ENCODE results near the gene SNX32.
"Not testable (repeated sequence)": the region's sequence is repeated elsewhere in the genome, so short reads cannot be mapped to it uniquely, and the experiment has no call there.

The SNX32 gene

DNA sequence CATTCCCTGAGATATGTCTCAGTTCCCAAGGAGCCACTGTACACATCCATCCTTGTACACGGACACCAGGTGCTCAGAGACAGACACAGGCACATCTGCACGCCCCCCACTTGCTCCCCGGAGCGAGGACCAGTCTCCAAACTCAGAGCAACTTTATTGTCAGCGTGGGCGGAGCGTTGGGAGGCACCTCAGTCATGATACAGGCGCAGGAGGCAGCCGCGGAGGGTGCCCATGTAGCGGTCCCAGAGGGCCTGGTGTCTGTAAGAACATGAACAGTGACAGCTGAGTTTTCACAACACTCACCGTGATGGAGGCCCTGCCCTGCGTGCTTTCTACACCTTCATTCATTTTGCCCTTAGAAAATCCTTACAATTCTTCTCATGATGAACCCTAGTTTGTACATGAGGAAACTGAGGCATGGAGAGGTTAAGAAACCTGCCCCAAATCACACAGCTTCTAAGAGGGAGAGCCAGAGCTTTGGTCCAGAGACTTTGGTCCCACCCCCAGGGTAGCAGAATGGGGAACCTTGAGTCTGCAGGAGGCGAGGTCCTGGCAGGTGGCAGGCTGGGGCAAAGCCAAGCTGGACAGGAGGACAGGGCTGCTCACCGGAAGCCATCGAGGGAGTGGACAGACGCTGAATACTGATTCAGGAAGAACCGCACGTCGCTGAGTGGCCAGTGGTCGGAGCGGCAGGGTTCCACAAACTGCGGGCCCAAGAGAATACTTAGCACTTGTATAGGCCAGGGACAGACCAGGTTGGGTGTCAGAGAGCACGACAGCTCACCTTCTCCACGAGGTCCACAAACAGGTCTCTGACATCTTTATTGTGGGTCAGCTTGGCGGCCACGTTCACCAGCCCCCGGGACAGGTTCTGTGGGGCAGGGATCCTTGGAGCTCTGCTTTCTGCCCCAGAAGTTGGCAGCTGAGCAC is 50.3 kb downstream of the SNX32 start:
- DNase-seq (ENCODE audit: low spot score) = no peak

DNA sequence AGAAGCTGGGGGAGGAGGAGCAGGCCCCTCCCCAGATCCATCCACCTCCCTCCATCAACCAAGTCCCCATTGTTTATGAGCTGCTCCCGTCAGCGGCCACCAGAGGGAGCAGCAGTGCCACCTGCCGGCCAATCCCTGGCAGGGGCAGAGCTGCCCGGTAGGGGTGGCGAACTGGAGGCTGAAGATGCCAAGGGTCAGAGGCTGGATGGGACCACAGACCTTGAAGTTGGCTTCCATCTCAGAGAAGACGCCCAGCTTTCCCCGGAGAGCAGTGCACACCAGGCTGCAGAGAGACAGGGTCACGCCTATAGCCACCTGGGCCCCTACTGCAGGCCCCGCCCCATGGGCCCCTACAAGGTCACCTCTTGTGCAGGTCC is 50.9 kb downstream of the SNX32 start:
- peak; percentile 73 for DNase-seq (ENCODE audit: low spot score)

DNA sequence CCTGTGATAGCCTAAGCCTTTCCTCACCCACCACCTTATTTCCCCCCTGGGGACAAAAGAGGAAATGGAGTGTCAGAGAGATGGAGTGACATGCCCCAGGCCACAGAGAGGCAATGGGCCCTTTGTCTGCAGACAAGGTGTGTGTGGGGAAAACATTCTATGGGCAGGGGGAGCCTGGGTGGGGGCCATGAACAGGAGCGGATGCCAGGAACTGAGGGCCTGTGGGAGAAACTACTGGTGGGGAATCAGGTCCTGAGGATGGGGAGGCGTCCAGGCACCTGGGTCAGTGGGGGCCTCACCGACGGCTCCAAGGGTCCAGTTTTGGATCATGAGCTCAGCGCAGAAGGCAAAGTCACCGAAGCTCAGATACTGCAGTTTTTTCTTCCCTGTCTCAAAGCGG is 51.5 kb downstream of the SNX32 start:
- DNase-seq (ENCODE audit: low spot score) = no peak

DNA sequence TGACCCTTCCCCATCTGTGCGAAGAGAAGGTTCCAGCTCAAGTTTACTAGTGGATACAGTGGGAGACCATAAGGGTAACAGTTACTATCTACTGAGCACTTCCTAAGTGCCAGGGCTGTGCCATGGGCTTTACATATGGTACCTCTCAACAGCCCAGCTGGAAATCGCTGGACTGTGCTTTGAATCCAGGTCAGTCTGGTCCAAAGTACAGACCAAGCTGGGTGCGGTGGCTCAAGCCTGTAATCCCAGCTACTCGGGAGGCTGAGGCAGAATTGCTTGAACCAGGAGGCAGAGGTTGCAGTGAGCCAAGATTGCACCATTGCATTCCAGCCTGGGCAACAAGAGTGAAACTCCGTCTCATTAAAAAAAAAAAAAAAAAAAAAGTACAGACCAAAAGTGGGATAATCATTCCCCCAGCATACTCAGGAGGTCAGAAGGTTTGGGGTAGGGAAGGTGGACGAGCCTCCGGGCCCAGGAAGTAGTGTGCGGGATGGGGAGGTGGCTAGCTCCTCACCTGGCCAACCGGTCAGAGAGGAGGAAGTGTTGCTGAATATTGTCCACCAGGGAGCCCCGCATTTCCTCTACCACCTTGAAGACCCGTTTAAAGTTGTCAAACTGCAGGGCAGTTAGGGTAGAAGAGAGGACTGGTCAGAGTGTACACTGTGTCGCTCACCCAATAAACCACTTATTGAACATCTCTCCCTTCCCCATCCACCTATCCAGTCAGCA is 52.2 kb downstream of the SNX32 start:
- DNase-seq (ENCODE audit: low spot score) = no peak

DNA sequence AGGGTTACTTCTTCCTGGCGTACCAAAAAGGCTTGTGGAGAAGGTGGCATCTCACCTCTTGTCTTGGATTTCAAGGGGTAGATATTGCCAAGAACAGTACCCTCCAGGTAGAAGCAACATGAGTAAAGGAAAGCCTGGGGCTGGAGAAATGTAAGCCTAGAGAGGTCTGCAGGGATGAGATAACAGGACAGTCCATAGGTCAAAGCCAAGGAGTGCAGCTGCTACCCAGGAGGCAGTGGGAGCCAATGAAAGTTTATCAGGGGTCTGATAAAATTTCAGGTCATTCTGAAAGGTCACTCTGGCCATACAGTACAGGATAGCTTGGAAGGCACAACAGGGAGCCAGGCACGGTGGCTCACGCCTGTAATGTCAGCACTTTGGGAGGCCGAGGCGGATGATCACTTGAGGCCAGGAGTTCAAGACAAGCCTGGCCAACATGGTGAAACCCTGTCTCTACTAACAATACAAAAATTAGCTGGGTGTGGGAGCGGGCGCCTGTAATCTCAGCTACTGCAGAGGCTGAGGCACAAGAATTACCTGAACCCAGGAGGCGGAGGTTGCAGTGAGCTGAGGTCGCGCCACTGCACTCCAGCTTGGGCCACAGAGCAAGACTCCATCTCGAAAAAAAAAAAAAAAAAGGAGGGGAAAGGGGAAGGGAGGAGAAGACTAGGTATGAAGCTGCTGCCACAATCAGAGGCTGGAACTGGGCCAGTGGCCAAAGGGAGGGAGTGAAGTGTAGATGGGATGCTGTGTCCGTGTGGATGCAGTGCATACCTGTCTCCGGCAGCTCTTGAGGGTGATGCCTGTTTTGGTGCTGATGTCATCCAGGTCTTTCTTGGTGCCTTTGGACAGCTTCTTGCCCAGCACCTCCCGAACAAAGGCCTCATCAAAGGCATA is 53.3 kb downstream of the SNX32 start:
- no peak for DNase-seq (ENCODE audit: low spot score)

DNA sequence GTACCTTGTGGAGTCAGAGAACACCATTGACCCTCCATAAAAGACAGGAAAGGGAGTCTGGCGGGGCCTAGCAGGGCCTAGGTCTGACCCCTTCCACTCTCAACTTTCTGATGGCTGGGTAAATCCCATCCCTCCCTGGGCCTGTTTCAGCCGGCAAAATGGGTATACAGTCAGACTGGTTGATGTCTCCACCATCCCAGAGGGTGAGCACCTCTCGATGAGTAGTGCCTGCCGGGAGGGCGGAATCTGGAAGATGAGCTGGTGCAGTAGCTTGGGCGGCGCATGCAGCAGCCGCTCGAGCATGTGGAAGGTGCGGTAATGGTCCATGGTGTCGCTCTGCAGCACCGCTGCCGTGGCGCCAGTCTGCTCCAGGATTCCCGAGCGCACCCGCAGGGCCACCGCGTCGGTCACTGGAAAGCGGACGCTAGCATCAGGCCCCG is 54.0 kb downstream of the SNX32 start:
- no peak for DNase-seq (ENCODE audit: low spot score)

DNA sequence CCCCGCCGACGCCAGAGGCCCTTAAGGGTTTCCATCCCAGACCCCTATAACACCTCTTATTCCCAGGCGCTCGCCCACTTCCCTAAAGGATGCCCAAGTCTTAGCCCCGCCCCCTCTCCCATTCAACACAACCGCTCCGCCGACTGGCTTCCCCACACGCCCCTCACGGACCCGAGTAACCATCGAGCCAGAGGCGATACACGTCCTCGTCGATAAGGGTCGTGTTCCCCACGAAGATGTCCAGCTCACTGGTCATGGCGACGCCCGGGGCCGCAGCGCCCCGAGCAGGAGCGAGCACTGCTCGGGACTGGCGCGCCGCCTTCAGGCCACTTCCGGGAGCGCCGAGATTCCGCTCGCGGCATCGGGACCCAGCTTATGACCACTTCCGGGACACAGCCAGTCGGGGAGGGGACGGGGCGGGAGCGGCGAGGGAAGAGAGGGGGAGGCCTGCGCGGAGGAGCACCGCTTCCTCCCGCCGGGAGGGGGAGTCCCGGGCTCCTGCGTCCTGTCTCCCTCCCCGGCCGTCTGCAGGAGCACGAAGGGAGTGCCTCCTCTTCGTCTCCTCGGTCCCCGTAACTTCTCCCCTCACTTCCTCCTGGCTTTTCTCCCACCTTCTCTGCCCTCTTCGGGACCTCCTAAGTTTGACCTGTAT is 54.5 kb downstream of the SNX32 start, which contains the start of gene FIBP:
TSS of gene FIBP (minus strand) at position 309 of the 652 bp plus-strand sequence. CDS start at position 256, 53 bp downstream.
- DNase-seq (ENCODE audit: low spot score) = peak; percentile 95

DNA sequence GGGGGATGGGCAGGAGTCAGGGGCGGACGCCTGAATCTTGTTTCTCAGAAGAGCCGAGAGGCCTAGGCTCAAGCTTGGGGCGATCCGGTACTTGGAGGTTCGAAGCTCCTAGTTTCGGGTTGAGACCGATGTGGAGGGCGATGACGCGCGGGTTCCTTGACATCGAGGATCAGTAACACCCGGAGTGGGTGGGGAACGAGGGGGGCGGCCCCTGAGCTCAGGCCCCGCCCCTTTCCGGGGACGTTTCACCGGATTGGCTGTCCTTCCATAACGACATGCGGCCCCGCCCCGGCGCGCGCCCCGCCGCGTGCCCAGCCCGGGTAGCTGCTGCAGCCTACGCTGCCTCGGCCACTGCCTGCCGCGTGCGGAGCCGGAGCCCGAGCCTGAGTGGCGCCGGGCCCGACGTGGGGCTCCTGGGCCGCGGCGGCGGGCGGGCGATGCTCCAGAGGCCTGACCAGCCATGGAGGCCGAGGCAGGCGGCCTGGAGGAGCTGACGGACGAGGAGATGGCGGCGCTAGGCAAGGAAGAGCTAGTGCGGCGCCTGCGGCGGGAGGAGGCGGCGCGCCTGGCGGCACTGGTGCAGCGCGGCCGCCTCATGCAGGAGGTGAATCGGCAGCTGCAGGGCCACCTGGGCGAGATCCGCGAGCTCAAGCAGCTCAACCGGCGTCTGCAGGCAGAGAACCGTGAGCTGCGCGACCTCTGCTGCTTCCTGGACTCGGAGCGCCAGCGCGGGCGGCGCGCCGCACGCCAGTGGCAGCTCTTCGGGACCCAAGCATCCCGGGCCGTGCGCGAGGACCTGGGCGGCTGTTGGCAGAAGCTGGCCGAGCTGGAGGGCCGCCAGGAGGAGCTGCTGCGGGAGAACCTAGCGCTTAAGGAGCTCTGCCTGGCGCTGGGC is 56.8 kb downstream of the SNX32 start, which contains the start of gene CCDC85B:
TSS of gene CCDC85B (plus strand) at position 350 of the 895 bp plus-strand sequence. CDS start at position 461, 111 bp downstream.
- peak; percentile 92 for DNase-seq (ENCODE audit: low spot score)

DNA sequence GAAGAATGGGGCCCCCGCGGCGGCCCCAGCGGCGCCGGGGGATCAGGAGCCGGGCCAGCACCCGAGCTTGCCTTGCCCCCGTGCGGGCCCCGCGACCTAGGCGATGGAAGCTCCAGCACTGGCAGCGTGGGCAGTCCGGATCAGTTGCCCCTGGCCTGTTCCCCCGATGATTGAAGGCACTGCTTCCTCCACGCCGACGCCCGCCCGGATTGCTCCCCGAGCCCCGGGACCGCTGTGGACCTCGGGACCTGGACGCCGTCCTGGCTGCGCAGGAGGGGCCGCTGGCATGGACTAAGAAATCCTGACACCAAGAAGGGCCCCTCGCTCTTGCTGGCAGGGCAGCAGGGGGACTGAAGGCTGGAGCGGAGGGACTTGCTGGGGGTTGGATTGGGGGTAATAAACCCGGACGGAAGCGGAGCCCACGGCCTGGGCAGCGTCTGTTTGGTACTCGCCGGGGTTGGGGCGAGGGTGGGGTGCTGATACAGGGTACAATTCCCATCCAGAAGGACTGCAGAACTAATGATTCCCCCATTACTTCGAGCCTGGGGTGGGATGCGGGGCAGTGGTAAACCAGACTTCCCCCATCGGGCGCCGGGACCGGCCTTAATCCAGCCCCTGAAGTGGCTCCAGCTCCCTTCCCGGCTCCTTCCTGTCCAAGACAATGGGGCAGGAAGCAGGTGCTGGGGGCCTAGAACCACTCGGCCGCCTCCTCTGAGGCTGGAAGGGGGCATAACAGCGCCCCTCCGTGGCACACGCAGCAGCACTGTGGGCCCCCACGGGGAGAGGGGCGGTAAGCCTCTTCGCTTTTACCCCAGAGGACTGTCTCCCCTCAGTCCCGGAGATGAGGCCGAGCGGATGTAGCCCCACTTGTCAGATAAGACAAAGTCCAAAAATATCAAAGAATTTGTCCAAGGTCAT is 57.7 kb downstream of the SNX32 start:
- DNase-seq (ENCODE audit: low spot score) = no peak

DNA sequence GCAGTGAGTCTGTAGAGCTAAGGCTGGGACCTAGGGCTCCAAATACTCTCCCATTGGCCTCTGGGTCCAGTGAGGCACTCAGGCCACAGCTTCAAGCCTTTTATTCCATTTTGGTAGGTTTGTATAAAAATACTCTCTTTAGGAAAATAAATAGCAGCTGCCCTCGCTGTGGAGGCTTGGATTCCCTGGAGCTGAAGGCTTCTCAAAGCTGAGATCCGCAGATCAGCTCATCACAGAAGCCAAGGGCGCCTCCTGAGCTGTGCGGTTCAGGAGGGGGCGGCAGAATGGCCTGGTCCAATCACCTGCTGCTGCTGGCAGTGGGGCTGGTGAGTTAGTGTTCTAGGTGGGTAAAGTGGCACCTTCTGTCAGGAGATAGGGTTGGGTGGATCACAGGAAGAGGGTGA is 58.4 kb downstream of the SNX32 start:
- DNase-seq (ENCODE audit: low spot score) = not testable (repeated sequence)

DNA sequence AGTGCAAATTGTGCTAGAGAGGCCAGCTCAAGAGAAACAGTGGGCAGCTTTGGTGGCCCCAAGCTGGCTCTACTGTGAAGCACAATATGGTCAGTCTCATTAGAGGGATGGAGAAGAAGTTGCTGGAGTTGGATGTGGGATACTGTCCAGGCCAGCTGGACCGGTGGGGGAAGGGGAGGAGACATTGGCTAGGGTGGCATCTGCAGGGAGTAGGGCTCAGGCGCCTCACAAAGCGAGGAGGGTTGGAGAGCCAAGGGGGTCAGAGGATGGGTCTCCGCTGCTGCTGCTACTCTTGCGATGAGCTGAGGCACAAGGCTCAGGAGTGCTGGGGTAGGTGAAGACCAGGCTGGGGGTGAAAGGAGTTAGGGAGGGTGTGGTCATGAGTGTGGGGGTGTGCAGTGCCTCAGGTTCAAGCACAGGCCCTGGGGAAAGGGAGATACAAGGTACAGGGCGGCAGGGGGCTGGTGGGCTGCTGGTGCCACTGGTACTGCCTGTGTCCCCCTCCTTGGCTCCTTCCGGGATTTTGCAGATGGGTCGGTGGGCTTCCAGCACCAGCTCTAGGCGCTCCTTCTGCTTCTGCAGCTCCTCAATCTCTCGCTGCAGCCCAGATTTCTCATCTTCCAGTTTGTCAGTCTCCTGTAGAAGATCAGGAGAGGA is 59.0 kb downstream of the SNX32 start:
- no peak for DNase-seq (ENCODE audit: low spot score)

DNA sequence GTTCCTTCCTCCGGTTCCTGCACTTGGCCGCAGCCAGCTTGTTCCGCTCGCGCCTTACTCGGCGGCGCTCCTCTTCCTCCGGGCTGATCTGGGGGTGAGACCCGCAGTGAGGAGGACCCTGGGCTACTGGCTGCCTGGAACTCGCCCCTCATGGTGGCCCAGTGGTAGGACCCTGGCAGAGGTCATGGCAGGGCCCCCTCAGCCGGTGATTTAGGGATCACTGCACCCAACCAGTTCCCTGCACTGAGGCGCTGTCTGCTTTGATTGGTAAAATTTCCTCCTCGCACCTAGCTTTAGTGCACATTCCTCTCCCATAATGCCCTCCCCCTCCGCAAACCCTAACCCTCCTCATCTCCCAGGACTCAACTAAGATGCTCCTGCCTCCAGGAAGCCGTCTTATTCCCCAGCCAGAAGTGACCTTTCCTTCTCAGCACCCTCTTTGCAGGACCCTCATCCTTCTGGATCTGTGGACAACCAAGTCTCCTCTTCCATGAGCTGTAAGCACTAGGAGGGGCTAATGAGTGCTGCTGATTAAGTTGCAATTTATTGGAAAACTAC is 60.4 kb downstream of the SNX32 start:
- no peak for DNase-seq (ENCODE audit: low spot score)

DNA sequence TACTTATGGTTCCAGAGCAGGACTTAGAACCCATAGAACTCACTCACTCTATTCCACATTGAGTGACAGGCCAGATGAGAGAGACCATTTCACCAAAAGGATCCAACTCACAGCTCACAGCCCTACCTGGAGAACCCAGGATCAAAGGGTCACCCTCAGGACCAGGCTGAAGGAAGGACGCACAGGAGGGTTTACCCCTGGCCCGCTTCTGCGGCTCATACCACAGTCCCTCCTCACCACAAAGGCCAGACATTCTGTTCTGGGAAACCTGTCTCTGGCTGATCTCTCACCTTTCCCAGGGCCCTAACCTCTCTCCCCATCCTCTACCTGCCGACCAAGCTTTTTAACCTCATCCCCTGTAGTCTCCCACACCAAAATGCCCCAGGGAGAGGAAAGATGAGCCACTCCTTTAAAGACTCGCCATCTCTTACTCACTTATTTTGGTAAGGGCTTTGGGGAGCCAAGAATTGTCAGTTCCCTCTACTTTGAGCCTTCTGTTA is 61.8 kb downstream of the SNX32 start:
- DNase-seq (ENCODE audit: low spot score) = no peak

DNA sequence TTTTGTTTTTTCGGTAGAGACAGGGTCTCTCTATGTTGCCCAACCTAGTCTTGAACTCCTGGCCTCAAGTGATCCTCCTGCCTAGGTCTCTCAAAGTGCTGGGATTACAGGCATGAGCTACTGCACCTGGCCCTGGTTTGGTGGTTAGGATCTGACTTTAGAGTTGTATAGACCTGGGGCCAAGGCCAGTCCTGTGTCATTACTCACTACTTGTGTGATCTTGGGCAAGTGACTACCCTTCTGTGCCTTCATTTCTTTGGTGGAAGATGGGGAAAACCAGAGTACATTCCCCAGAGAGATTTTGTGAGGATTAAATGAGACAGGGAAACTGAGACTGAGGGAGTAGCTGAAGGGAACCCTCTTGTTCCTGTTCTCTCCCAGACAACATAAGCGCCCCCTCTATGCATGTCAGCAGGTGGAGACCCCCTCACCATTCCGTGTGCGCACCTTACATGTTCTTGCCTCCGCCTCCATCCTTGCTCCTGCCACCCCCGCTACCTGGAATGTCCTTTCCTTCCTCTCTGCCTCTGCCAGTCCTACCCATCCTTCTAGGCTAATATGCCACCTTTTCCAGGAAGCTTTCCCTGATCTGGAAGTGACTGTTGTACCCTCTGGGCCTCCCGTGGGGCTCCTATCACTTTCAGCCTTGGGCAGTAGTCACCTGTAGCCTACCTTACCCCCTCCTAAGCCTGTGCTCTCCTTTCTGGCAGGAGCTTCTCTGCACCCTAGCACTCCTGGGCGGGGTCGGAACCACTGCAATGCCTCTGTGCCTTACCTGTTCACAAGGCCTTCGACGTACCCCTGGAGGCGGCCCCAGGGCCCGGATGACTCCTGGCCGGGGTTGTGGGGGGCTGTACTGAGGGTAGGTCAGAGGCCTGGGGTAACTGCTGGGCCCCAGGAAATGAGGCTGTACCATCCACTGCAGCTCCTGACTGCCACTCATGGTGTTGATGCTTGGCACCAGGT is 62.6 kb downstream of the SNX32 start:
- DNase-seq (ENCODE audit: low spot score) = no peak

DNA sequence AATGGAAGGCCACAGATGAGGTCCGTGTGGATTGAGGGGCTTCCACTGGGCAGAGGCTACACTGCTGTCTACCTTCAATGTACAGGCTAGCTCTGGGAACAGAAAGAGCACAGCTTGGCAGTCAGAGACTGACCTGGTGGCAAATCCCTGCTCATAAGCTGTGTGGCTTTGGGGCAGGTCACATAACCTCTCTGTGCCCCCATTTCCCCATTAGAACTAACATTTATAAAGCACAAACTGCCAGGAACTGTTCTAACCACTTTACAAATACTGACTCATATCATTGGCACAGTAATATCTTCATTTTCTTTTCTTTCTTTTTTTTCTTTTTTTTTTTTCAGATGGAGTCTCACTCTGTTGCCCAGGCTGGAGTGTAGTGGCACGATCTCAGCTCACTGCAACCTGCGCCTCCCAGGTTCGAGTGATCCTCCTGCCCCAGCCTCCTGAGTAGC is 63.3 kb downstream of the SNX32 start:
- DNase-seq (ENCODE audit: low spot score) = no peak

DNA sequence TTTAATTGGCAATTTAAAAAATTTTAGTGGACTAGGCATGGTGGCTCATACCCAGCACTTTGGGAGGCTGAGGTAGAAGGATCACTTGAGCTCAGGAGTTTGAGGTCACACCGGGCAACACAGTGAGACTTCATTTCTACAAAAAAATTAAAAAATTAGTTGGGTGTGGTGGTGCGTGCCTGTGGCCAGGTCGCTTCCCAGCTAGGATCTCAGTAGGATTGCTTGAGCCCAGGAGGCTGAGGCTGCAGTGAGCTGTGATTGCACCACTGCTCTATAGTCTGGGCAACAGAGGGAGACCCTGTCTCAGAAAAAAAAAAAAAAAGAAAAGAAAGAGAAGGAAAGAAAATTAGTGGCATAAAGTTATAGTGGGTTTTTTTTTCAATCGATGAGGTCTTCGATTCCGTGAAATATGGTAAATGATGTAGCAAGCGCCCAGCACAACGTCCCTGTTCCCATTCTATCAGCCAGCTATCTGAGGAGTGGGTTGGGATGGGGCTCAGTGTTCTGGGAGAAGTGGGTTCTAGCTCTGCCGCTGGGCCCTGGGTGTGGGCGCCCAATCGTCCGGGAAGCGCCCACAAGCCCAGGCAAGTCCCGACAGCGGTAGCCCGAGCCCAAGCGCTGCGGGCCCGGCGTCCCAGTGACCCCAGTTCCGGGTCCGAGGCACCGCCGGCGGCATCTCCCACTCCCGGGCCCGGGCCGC is 65.0 kb downstream of the SNX32 start:
- no peak for DNase-seq (ENCODE audit: low spot score)
